Muscle layer of duodenum (tissue), 2 donors: ENCODE results near the gene ADAM22.

Experiments used
- H3K27ac ChIP-seq: one replicate; pipeline ENCODE4 v1.7.0; 2013; ENCODE audit warnings: mild to moderate bottlenecking, low read length
- H3K27me3 ChIP-seq: one replicate; pipeline ENCODE4 v1.7.0; 2013; ENCODE audit warnings: low read depth, mild to moderate bottlenecking, control low read depth, low read length
- H3K36me3 ChIP-seq, 2 donors: one replicate each; pipeline ENCODE4 v1.7.0; 2013; ENCODE audit warnings: low read length in 2 of 2, control low read depth in 1 of 2, mild to moderate bottlenecking in 1 of 2; ENCODE audit not compliant: insufficient read depth in 2 of 2, control insufficient read depth in 1 of 2
- H3K4me1 ChIP-seq, 2 donors: one replicate each; pipeline ENCODE4 v1.7.0; 2013; ENCODE audit warnings: low read length in 2 of 2, mild to moderate bottlenecking in 2 of 2, control low read depth in 1 of 2, moderate library complexity in 1 of 2; ENCODE audit not compliant: insufficient read depth in 2 of 2, control insufficient read depth in 1 of 2
- H3K4me3 ChIP-seq, 2 donors: one replicate each; pipeline ENCODE4 v1.7.0; 2013; ENCODE audit warnings: low read length in 2 of 2, low read depth in 1 of 2, mild to moderate bottlenecking in 1 of 2
- H3K9me3 ChIP-seq, 2 donors: one replicate each; pipeline ENCODE4 v1.7.0; 2013; ENCODE audit warnings: low read length in 2 of 2, control low read depth in 1 of 2, mild to moderate bottlenecking in 1 of 2; ENCODE audit not compliant: control insufficient read depth in 1 of 2
- donor health status: healthy.

The ADAM22 gene

GRCh38 chr7:88205179-88205578 is 271.1 kb downstream of the ADAM22 start:
- Histone ChIP-seq H3K4me3 (no peak overlapping the region), H3K27me3 (no peaks in the 10 kb centered on the region), H3K4me1 (no peaks in the 10 kb centered on the region), H3K27ac (no peak overlapping the region), H3K36me3 (peaks cover 50 to 71% of the 10 kb centered on the region in 2 donors), H3K9me3 (no peaks in the 10 kb centered on the region)

DNA sequence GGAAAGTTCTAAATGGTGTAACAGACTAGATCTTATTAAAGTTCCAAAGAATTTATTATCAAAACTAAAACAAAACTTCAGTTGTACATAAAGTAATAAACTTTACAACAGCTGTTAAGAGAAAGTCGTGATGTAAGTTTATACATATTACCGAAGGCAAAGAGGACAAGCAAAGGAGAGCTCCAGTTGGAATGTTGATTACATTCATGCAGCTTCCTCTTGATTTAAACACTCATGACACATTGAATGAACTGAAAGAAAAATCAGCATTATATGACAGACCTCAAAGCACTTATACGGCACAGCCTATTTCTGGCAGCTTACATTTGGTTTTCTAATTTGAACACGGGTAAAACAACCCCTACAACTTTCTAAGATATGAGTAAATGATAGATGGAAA is 272.2 kb downstream of the ADAM22 start:
- Histone ChIP-seq H3K4me3 (no peak overlapping the region), H3K4me1 (no peaks in the 10 kb centered on the region), H3K9me3 (no peaks in the 10 kb centered on the region), H3K27me3 (no peaks in the 10 kb centered on the region), H3K36me3 (peaks cover 53 to 72% of the 10 kb centered on the region in 2 donors), H3K27ac (no peak overlapping the region)

DNA sequence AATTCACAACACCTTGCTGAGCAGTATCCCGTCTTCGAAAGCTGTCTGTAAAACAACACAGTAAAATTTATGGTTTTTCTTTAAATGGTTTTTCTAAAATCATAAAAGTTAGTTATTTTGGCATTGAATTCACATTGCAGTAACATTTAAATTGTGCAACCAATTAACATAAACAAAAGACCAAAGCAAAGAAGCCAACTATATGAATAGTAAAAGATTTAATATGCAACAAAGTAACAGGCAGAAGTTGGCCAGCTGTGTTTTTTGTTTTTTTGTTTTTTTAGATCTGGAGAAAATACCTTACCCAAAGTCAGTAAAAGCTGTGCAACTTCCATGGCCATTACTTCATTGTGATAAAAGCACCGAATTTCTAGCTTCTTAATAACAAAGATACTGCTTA is 274.5 kb downstream of the ADAM22 start:
- H3K36me3 ChIP-seq = peaks cover 61 to 77% of the 10 kb centered on the region in 2 donors
- no peaks in the 10 kb centered on the region for H3K4me1 ChIP-seq
- H3K4me3 ChIP-seq = no peak overlapping the region
- H3K27me3 ChIP-seq = no peaks in the 10 kb centered on the region
- no peak overlapping the region for H3K27ac ChIP-seq
- no peaks in the 10 kb centered on the region for H3K9me3 ChIP-seq

- H3K27ac ChIP-seq = no peak overlapping the region
- H3K9me3 ChIP-seq = no peaks in the 10 kb centered on the region
- peaks cover 4 to 6% of the 10 kb centered on the region in 2 donors for H3K4me1 ChIP-seq
- no peaks in the 10 kb centered on the region for H3K27me3 ChIP-seq
- H3K4me3 ChIP-seq = no peak overlapping the region
- peaks cover 48 to 63% of the 10 kb centered on the region in 2 donors for H3K36me3 ChIP-seq
Observed at GRCh38 chr7:88212918-88213317, 278.9 kb downstream of the ADAM22 start.

- H3K27ac ChIP-seq = no peak overlapping the region
- no peaks in the 10 kb centered on the region for H3K9me3 ChIP-seq
- no peak overlapping the region for H3K4me3 ChIP-seq
- no peaks in the 10 kb centered on the region for H3K27me3 ChIP-seq
- H3K36me3 ChIP-seq = peaks cover 33 to 49% of the 10 kb centered on the region in 2 donors
- peaks cover 9 to 12% of the 10 kb centered on the region in 2 donors for H3K4me1 ChIP-seq
Observed at GRCh38 chr7:88214456-88214855, 280.4 kb downstream of the ADAM22 start.

DNA sequence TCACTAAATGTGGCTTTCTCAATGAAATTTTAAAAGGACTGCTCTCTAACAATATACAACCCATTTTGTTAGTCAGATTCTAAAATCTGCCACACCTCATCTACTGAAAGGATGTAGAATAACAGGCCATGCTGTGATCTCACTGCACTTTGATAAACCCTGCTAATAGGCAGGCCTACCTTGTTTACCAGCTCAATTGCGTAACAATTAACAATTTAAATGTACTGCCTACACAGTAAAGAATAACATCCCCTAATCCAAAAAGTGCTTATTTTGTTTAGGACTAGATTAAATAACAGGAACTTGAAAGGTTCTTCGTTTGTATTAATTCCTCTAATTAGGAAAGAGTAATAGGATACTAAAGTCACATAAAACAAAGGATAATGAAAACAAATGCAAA is 281.2 kb downstream of the ADAM22 start:
- Histone ChIP-seq H3K4me3 (no peak overlapping the region), H3K27ac (no peak overlapping the region), H3K4me1 (peaks cover 9 to 12% of the 10 kb centered on the region in 2 donors), H3K36me3 (peaks cover 27 to 43% of the 10 kb centered on the region in 2 donors), H3K9me3 (no peaks in the 10 kb centered on the region), H3K27me3 (no peaks in the 10 kb centered on the region)

GRCh38 chr7:88216276-88216675 is 282.2 kb downstream of the ADAM22 start:
- peaks cover 25 to 42% of the 10 kb centered on the region in 2 donors for H3K36me3 ChIP-seq
- H3K9me3 ChIP-seq = no peaks in the 10 kb centered on the region
- no peak overlapping the region for H3K27ac ChIP-seq

GRCh38 chr7:88217675-88218428 is 283.8 kb downstream of the ADAM22 start:
- Histone ChIP-seq H3K36me3 (peaks cover 17 to 32% of the 10 kb centered on the region in 2 donors), H3K9me3 (no peaks in the 10 kb centered on the region), H3K27ac (no peak overlapping the region), H3K4me3 (peak overlapping the region; percentile 83 to 89), H3K27me3 (no peaks in the 10 kb centered on the region), H3K4me1 (peaks cover 9 to 12% of the 10 kb centered on the region in 2 donors)

More at GRCh38 chr7:88216276-88216675, 282.2 kb downstream of the ADAM22 start:
- Histone ChIP-seq H3K27me3 (no peaks in the 10 kb centered on the region), H3K4me3 (no peak overlapping the region), H3K4me1 (peaks cover 9 to 12% of the 10 kb centered on the region in 2 donors)

GRCh38 chr7:88218429-88218745 is 284.3 kb downstream of the ADAM22 start:
- peaks cover 9 to 12% of the 10 kb centered on the region in 2 donors for H3K4me1 ChIP-seq
- no peaks in the 10 kb centered on the region for H3K27me3 ChIP-seq
- no peaks in the 10 kb centered on the region for H3K9me3 ChIP-seq
- peaks cover 12 to 27% of the 10 kb centered on the region in 2 donors for H3K36me3 ChIP-seq
- H3K27ac ChIP-seq = peak overlapping the region; percentile 83
- peak overlapping the region; percentile 83 to 89 for H3K4me3 ChIP-seq

- peaks cover 7 to 22% of the 10 kb centered on the region in 2 donors for H3K36me3 ChIP-seq
Observed at GRCh38 chr7:88218836-88219605, 285.0 kb downstream of the ADAM22 start.

More at GRCh38 chr7:88218836-88219605, 285.0 kb downstream of the ADAM22 start:
- peaks cover 9 to 12% of the 10 kb centered on the region in 2 donors for H3K4me1 ChIP-seq
- H3K27me3 ChIP-seq = no peaks in the 10 kb centered on the region
- H3K9me3 ChIP-seq = no peaks in the 10 kb centered on the region
- H3K4me3 ChIP-seq = peak overlapping the region; percentile 83 to 89
- H3K27ac ChIP-seq = peak overlapping the region; percentile 83
